CD4-positive, alpha-beta T cell treated with Interleukin-2 at 100 ng/mL for 4 hours (primary cell): ENCODE measurements around the gene ANKRD6.

Source experiments
- DNase-seq: peaks from one replicate; pipeline ENCODE4 v3.0.0-alpha.2; 2020; ENCODE audit warnings: low spot score

Gene ANKRD6

GRCh38 chr6:89509777-89510281 lies 76.9 kb downstream of the ANKRD6 start:
- DNase-seq, result no peak

DNA sequence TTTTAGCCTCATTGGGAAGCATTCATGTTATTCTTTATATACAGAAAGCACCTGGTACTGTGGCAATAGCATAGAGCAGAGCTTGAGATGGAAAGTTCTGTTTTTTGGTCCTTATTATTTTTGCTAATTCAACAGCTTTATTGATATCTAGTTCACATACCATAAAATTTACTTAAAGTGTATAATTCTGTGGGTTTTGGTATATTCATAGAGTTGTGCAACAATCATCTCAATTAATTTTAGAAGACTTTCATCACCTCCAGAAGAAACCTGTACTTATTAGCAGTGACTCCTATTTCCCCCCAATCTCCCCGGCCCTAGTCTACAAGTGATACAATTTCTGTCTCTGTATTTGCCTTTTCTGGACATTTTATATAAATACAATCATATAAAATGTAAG lies 77.4 kb downstream of the ANKRD6 start:
- DNase-seq, result no peak

- no peak for DNase-seq
Measured at GRCh38 chr6:89518352-89519055, 85.6 kb downstream of the ANKRD6 start.

DNA sequence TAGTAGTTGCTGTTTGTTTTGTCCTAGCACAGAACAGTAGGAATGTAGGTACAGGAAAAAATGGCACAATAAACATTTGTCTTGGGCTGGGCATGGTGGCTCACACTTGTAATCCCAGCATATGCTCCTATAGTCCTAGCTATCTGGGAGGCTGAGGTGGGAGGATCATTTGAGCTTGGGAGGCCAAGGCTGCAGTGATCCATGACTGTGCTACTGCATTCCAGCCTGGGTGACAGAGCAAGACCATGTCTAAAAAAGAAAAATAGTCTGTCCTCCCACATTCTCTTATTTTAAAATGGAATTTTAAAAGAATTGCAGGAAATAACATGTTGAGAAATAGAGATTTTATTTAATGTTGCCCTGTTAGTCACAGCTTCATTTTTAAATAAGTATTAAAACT lies 87.8 kb downstream of the ANKRD6 start:
- DNase-seq, result no peak

- no peak for DNase-seq
Measured at GRCh38 chr6:89522778-89523177, 89.8 kb downstream of the ANKRD6 start.

DNA sequence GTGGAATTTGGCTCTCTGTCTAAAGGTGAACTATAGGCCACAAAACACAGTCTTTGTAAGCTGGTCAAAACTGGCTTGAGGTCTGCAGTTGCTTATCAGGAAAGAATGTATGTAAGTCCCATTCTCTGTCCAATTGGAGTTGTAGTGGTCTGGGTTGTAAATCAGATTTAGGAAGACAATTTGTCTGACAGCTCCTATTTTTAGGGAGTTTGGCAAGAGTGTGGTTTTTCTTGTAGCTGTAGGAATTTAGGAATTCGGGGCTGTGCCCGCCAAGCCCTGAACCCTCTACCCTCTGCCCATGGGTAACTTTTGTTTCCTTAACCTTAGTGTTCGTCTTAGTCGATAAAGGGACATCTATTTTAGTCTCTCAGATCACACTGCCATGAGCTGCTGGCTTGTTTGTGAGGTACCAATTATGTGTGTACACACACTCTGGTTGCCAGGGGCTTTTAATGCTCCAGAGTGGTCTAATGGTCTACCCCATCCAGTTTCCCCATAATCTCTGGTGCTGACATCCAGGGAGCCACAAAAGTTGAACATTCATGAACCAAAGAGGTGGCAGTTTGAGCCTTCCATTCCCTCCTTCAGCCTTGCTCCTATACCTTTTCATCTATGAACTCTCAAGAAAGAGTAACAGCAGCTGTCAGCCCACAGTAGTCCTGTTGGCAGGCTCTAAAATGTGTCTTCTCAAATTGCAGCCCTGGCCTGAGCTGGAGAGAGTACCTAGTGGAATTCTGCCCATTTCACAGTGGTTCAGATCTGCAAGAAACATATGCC lies 93.0 kb downstream of the ANKRD6 start:
- no peak for DNase-seq

DNA sequence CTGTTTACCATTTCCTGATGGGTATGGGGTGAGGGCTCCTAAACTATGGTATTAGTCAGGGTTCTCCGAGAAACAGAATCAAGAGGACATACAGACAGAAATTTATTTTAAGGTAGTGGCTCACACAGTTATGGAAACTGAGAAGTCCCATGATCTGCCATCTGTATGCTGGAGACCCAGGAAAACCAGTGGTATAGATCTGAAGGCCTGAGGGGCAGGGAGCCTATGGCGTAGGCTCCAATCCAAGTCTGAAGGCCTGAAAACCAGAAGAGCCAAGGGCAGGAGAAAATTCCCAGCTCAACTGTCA lies 93.6 kb downstream of the ANKRD6 start:
- DNase-seq, result no peak

DNA sequence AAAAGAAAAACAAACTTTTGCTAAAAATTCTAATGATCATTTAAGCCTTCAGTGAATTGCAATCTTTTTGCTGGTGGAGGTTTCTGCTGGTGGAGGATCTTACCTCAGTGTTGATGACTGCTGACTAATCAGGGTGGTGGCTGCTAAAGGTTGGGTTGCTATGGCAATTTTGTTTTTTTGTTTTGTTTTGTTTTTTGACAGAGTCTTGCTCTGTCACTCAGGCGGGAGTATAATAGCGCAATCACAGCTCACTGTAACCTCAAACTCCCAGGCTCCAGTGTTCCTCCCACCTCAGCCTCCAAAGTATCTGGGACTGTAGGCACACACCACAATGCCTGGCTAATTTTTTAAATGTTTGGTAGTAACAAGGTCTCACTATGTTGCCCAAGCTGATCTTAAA lies 94.7 kb downstream of the ANKRD6 start:
- DNase-seq, result peak; percentile 17

- no peak for DNase-seq
Measured at GRCh38 chr6:89528866-89529265, 95.9 kb downstream of the ANKRD6 start.

DNA sequence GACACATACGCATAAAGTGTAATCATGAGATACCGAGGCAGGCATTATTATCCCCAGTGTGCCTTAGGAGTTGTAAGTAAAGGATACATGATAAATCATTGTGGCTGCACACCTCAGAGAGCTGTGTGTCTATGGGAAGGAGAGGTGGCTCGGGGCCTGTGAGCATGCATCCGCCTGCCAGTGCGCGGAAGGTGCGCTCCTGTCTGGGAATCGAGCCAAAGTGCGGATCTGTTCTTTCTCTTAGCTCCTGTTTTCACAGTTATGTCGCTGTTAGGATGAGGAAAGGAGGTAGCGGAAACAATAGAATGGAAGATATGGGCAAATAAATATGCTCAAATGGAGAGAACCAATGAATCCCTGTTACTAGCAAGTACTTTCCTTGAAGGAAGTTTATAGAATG lies 98.0 kb downstream of the ANKRD6 start:
- no peak for DNase-seq

GRCh38 chr6:89536231-89536630 lies 103.3 kb downstream of the ANKRD6 start:
- DNase-seq, result no peak

DNA sequence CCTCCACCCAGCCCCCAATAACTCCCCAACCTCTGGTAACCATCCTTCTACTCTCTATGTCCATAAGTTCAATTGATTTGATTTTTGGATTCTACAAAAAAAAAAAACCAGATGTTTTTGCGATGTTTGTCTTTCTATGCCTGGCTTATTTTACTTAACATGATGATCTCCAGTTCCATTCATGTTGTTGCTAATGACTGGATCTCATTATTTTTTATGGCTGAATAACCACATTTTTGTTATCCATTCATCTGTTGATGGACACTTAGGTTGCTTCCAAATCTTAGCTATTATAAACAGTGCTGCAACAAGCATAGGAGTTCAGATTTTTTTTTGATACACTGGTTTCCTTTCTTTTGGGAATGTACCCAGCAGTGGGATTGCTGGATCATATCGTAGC lies 106.8 kb downstream of the ANKRD6 start:
- no peak for DNase-seq

DNA sequence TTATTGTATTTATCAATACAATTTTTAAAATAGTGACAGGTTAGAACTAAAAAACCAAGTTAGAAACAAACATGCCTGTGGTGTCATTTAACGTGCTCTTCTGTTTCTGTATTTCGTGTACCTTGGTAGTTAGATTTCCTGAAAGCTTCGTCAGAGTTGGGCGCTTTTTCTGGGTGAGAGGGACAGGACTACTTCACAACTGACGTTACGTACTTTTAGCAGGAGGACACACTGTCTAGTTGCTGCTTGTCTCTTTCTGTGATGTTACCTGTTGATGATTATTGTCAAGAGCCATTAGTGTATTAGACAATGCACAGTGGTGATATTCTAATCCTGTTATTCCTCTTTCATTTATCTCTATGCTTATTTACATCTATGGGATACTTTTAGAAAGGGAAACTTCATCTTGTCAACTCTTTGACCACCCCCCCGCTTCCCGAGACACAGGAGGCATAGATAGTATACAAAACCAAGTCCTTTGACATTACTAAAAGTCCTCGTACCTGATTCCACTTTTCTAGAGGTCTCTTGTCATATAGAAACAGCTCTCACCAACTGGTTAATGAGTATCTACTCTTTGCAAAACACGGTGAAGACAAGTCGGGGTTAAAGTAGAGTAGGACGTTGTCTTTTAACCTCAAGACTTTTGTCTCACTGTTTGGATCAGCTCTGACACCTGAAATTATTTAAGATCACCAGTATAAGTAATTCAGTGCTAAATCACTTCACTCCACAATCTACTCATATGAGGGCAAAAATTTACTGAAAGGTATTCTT lies 109.3 kb downstream of the ANKRD6 start:
- DNase-seq, result no peak

DNA sequence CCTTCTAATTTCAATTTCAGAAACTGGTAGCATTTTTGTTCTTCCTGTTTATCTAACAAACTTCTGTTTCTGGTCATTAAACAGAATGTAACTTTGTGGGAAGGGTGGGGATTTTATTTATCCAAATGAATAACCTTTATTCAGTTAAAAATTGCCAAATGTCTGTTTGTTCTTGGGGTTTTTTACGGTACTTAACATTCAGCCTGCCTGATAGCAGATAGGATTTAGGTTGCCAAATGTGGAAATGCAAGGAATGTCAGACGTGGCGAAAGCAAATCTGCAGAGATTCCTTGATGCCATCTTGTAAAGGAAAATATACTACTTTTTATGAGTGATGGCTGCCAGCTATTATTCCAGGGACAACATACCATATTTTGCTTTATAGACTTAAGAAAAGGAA lies 109.9 kb downstream of the ANKRD6 start:
- DNase-seq, result no peak

GRCh38 chr6:89547281-89547680 lies 114.3 kb downstream of the ANKRD6 start:
- DNase-seq, result no peak

GRCh38 chr6:89553431-89553830 lies 120.5 kb downstream of the ANKRD6 start:
- DNase-seq, result no peak

GRCh38 chr6:89554106-89554505 lies 121.2 kb downstream of the ANKRD6 start:
- DNase-seq, result no peak

DNA sequence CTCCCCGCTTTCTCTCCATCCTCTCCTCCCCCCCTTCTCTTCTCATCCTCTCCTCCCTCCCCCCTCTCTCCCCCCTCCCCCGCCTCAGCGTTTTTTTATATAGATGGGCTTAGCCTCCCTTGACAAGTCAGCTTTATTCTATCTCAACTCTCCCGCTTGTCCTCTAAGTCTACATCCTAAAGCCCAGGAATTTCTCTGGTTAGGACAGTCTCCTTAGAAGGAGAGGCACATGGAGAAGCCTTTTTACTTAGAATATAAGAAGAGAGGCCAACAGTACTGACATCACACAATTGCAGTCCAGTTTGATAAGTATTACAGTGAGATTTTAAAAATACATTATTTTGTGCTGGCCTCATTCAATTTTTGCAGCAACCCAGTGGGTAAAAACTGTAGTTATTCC lies 122.1 kb downstream of the ANKRD6 start:
- no peak for DNase-seq

DNA sequence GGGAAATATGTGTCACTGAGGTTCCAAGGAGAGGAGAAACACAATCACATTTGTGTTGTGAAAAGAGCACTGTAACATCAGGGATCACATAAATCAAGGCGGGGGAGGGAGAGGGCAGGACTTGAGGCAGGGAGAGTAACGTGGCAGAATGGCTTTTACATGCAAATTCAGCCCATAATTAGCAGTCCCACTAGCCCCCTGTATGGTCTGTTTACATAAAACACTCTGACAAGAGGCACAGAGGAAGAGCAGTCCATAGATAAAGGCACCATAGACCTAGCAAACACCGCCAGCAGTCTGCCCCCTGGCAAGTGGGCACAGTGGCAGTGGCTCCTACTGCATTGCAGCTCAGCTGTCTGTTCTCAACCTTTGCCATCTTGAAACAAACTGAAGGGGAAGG lies 122.9 kb downstream of the ANKRD6 start:
- no peak for DNase-seq

GRCh38 chr6:89559487-89559886 lies 126.5 kb downstream of the ANKRD6 start:
- DNase-seq, result no peak

- DNase-seq, result no peak
Measured at GRCh38 chr6:89562093-89562973, 129.4 kb downstream of the ANKRD6 start.

DNA sequence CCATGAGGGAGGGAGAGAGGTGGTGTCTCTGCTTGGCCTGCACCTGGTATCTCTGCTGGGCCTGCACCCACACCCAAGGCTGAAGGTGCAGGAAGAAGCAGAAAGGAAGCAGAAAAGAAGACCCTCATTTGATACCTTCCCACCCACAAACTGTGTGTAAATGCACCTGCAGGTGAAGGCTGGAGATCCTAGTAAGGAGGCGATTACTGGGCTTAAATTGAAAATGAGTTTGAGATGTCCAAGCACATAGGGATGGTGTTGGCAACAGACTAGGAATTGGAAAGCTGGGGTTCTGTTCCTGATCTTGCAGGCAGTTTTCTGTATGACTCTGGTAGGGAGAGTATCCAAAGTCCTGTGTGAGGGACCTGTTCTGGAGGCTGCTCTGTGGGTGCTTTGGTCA lies 130.9 kb downstream of the ANKRD6 start:
- DNase-seq, result no peak
